ENCODE data around the gene IFT20. TPM values are rescaled to one million over a fixed set of nuclear protein-coding genes. Genes with fewer than 3 reads are reported as not detected.

The IFT20 gene
- total and polyA plus RNA-seq, 10 of the 15 experiments (the other 5 are each of a cell fraction or from before 2014, with no cell fraction given), result 9.4 to 38.2 (median 19.1) TPM

DNA sequence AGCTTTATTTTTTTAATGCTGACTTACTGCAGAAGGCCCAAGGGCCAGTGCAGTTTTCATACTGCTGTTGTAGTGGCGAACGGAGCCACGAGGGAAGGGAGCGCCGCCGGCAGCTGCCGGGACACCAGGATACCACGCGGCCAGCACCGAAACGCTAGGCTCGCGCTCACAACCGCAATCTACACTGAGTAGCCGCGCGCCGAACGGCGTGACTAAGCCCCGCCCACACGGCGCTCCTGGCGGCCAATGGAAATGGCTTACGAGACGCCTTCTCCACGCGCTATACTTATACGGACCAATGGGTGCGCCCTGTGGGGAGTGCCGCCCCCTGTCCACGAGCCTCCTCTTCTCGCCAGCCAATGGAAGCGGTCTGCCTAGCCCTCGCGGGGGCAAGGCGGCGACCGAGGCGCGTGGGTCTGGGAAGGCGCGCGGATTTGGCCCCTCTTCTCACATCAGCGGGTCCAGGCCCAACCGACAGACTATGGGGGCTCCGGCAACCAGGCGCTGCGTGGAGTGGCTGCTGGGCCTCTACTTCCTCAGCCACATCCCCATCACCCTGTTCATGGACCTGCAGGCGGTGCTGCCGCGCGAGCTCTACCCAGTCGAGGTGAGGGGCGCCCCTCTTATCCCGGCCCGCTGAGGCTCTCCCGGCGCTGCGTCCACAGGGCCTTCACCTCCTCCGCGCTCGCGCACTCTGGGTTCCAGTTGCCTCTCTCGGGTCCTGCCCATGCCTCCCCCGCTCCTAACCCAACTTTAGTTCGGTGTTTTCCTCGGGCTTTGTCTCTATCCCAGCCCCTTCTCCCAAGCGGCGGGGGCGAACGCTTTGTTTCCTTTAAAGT lies 16.3 kb downstream of the IFT20 start, which contains the start of gene TMEM97 (continued):
- TF ChIP-seq EP300 (IDR thresholded peaks at IDR 0.05; ENCODE audit: borderline replicate concordance in 1 of 2, control insufficient read depth in 1 of 2, low read depth in 2 of 2, low read length in 2 of 2) (no peak), RAD21 (IDR thresholded peaks at IDR 0.05; ENCODE audit: insufficient read depth, low read depth, low read length) (no peak), CHD2 (IDR thresholded peaks at IDR 0.05; ENCODE audit: borderline replicate concordance, low read depth, low read length) (peak; percentile 80), ZSCAN29 (IDR thresholded peaks at IDR 0.05) (no peak), ZNF622 (IDR thresholded peaks at IDR 0.05) (no peak), YY1 (IDR thresholded peaks at IDR 0.05; ENCODE audit: low read depth, low read length) (no peak; the same call in 1 of the 2 replicates), NFYB (IDR thresholded peaks at IDR 0.05; ENCODE audit: insufficient read depth, low read depth, low read length) (peak; percentile 98), SUPT20H (IDR thresholded peaks at IDR 0.05; ENCODE audit: borderline replicate concordance, control insufficient read depth, low read depth, low read length) (no peak), TCF12 (IDR thresholded peaks at IDR 0.05; ENCODE audit: low read depth, low read length) (no peak), IKZF1 (conservative IDR thresholded peaks at IDR 0.05) (peak; percentile 60), POLR2AphosphoS5 (IDR thresholded peaks at IDR 0.05; ENCODE audit: low read length) (peak; percentile 72; the same call in 1 of the 2 replicates), BMI1 (IDR thresholded peaks at IDR 0.05; ENCODE audit: borderline replicate concordance) (no peak), GATAD2B (conservative IDR thresholded peaks at IDR 0.05; ENCODE audit: low read depth) (peak; percentile 86)
- TF ChIP-seq, protein P1, sequence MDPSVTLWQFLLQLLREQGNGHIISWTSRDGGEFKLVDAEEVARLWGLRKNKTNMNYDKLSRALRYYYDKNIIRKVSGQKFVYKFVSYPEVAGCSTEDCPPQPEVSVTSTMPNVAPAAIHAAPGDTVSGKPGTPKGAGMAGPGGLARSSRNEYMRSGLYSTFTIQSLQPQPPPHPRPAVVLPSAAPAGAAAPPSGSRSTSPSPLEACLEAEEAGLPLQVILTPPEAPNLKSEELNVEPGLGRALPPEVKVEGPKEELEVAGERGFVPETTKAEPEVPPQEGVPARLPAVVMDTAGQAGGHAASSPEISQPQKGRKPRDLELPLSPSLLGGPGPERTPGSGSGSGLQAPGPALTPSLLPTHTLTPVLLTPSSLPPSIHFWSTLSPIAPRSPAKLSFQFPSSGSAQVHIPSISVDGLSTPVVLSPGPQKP (IDR thresholded peaks at IDR 0.05; ENCODE audit: low read depth, low read length), result no peak
- TF ChIP-seq, protein P2, sequence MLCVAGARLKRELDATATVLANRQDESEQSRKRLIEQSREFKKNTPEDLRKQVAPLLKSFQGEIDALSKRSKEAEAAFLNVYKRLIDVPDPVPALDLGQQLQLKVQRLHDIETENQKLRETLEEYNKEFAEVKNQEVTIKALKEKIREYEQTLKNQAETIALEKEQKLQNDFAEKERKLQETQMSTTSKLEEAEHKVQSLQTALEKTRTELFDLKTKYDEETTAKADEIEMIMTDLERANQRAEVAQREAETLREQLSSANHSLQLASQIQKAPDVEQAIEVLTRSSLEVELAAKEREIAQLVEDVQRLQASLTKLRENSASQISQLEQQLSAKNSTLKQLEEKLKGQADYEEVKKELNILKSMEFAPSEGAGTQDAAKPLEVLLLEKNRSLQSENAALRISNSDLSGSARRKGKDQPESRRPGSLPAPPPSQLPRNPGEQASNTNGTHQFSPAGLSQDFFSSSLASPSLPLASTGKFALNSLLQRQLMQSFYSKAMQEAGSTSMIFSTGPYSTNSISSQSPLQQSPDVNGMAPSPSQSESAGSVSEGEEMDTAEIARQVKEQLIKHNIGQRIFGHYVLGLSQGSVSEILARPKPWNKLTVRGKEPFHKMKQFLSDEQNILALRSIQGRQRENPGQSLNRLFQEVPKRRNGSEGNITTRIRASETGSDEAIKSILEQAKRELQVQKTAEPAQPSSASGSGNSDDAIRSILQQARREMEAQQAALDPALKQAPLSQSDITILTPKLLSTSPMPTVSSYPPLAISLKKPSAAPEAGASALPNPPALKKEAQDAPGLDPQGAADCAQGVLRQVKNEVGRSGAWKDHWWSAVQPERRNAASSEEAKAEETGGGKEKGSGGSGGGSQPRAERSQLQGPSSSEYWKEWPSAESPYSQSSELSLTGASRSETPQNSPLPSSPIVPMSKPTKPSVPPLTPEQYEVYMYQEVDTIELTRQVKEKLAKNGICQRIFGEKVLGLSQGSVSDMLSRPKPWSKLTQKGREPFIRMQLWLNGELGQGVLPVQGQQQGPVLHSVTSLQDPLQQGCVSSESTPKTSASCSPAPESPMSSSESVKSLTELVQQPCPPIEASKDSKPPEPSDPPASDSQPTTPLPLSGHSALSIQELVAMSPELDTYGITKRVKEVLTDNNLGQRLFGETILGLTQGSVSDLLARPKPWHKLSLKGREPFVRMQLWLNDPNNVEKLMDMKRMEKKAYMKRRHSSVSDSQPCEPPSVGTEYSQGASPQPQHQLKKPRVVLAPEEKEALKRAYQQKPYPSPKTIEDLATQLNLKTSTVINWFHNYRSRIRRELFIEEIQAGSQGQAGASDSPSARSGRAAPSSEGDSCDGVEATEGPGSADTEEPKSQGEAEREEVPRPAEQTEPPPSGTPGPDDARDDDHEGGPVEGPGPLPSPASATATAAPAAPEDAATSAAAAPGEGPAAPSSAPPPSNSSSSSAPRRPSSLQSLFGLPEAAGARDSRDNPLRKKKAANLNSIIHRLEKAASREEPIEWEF (IDR thresholded peaks at IDR 0.05; ENCODE audit: insufficient replicate concordance, low read depth, low read length), result no peak
- TF ChIP-seq, protein P3, sequence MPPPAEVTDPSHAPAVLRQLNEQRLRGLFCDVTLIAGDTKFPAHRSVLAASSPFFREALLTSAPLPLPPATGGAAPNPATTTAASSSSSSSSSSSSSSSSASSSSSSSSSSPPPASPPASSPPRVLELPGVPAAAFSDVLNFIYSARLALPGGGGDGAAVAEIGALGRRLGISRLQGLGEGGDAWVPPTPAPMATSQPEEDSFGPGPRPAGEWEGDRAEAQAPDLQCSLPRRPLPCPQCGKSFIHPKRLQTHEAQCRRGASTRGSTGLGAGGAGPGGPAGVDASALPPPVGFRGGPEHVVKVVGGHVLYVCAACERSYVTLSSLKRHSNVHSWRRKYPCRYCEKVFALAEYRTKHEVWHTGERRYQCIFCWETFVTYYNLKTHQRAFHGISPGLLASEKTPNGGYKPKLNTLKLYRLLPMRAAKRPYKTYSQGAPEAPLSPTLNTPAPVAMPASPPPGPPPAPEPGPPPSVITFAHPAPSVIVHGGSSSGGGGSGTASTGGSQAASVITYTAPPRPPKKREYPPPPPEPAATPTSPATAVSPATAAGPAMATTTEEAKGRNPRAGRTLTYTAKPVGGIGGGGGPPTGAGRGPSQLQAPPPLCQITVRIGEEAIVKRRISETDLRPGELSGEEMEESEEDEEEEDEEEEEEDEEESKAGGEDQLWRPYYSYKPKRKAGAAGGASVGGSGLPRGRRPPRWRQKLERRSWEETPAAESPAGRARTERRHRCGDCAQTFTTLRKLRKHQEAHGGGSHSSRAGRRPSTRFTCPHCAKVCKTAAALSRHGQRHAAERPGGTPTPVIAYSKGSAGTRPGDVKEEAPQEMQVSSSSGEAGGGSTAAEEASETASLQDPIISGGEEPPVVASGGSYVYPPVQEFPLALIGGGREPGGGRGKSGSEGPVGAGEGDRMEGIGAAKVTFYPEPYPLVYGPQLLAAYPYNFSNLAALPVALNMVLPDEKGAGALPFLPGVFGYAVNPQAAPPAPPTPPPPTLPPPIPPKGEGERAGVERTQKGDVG (CRISPR knock-in tag; IDR thresholded peaks at IDR 0.05), result no peak
- TF ChIP-seq, protein P4, sequence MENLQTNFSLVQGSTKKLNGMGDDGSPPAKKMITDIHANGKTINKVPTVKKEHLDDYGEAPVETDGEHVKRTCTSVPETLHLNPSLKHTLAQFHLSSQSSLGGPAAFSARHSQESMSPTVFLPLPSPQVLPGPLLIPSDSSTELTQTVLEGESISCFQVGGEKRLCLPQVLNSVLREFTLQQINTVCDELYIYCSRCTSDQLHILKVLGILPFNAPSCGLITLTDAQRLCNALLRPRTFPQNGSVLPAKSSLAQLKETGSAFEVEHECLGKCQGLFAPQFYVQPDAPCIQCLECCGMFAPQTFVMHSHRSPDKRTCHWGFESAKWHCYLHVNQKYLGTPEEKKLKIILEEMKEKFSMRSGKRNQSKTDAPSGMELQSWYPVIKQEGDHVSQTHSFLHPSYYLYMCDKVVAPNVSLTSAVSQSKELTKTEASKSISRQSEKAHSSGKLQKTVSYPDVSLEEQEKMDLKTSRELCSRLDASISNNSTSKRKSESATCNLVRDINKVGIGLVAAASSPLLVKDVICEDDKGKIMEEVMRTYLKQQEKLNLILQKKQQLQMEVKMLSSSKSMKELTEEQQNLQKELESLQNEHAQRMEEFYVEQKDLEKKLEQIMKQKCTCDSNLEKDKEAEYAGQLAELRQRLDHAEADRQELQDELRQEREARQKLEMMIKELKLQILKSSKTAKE (IDR thresholded peaks at IDR 0.05; ENCODE audit: low read depth, poor library complexity, severe bottlenecking), result no peak
